OCI-LY3 (cell line): ENCODE data around the gene DNMT1.

Experiments
- CTCF ChIP-seq: fragments of 200-600, 300-600 bp; sonication (generic); IDR thresholded peaks from 2 replicates; pipeline ENCODE4 v1.5.1; 2014; ENCODE audit warnings: antibody characterized with exemption, low read length, low read depth
- EZH2phosphoT487 ChIP-seq: fragments of 200-600 bp; shearing (Covaris generic); IDR thresholded peaks from 2 replicates; pipeline ENCODE4 v1.6.1; 2018; ENCODE audit warnings: antibody characterized with exemption, mixed run types, low read depth

GRCh38 chr19:10113592-10113963 is 81.2 kb downstream of the DNMT1 start:
- TF ChIP-seq CTCF (no peak), EZH2phosphoT487 (no peak)
